SK-N-SH treated with all-trans-retinoic acid at 6 μM for 48 hours (cell line): ENCODE results near the gene CYP27C1.

ENCODE experiments used
- ATAC-seq: fragments of 200-7000 bp; cut with Tn5 transposase; 3 replicates; pipeline ENCODE4 v1.9.1; 2020; ENCODE audit warnings: mild to moderate bottlenecking, moderate library complexity
- ARNTL ChIP-seq: fragments of 450-650 bp; formaldehyde crosslinking; IDR thresholded peaks from 2 replicates; pipeline ENCODE4 v1.5.0; 2020; ENCODE audit warnings: low read depth, mild to moderate bottlenecking, moderate library complexity, borderline replicate concordance
- BACH2 ChIP-seq: fragments of 250-450 bp; sonication (Bioruptor Pico); IDR thresholded peaks from 2 replicates; pipeline ENCODE4 v1.9.0; 2021; ENCODE audit warnings: mild to moderate bottlenecking, borderline replicate concordance
- CREB5 ChIP-seq: fragments of 250-450 bp; sonication (Bioruptor Pico); IDR thresholded peaks from 2 replicates; pipeline ENCODE4 v1.5.1; 2020; ENCODE audit warnings: low read depth, mild to moderate bottlenecking, moderate library complexity
- CSDC2 ChIP-seq: fragments of 250-450 bp; sonication (Bioruptor Pico); IDR thresholded peaks from 2 replicates; pipeline ENCODE4 v1.5.0; 2020; ENCODE audit warnings: mild to moderate bottlenecking, moderate library complexity
- CSRNP3 ChIP-seq: fragments of 250-450 bp; sonication (Bioruptor Pico); IDR thresholded peaks from 2 replicates; pipeline ENCODE4 v1.5.1; 2021; ENCODE audit warnings: mild to moderate bottlenecking, moderate library complexity
- ESRRG ChIP-seq: fragments of 250-450 bp; sonication (Bioruptor Pico); IDR thresholded peaks from 2 replicates; pipeline ENCODE4 v1.6.1; 2021; ENCODE audit warnings: mild to moderate bottlenecking
- GLIS3 ChIP-seq: fragments of 250-450 bp; sonication (Bioruptor Pico); IDR thresholded peaks from 2 replicates; pipeline ENCODE4 v1.5.0; 2020; ENCODE audit warnings: mild to moderate bottlenecking, moderate library complexity
- ISL1 ChIP-seq: fragments of 250-450 bp; sonication (Bioruptor Pico); IDR thresholded peaks from 2 replicates; pipeline ENCODE4 v2.1.2; 2022; ENCODE audit warnings: mild to moderate bottlenecking, moderate library complexity
- OSR1 ChIP-seq: fragments of 250-450 bp; sonication (Bioruptor Pico); IDR thresholded peaks from 2 replicates; pipeline ENCODE4 v1.8.0; 2022; ENCODE audit warnings: moderate library complexity, mild to moderate bottlenecking, inconsistent platforms
- PATZ1 ChIP-seq: fragments of 250-450 bp; sonication (Bioruptor Pico); IDR thresholded peaks from 2 replicates; pipeline ENCODE4 v1.8.0; 2020; ENCODE audit warnings: mild to moderate bottlenecking, moderate library complexity, borderline replicate concordance
- PPARA ChIP-seq: fragments of 250-450 bp; sonication (Bioruptor Pico); IDR thresholded peaks from 2 replicates; pipeline ENCODE4 v1.5.0; 2020; ENCODE audit warnings: mild to moderate bottlenecking, borderline replicate concordance
- RARB ChIP-seq: fragments of 250-450 bp; sonication (Bioruptor Pico); IDR thresholded peaks from 2 replicates; pipeline ENCODE4 v1.8.0; 2021; ENCODE audit warnings: mild to moderate bottlenecking, moderate library complexity
- SNAI2 ChIP-seq: fragments of 250-450 bp; sonication (Bioruptor Pico); IDR thresholded peaks from 2 replicates; pipeline ENCODE4 v1.5.0; 2020; ENCODE audit warnings: mild to moderate bottlenecking, moderate library complexity
- TCF4 ChIP-seq: fragments of 250-450 bp; sonication (Bioruptor Pico); IDR thresholded peaks from 2 replicates; pipeline ENCODE4 v1.8.0; 2021; ENCODE audit warnings: mild to moderate bottlenecking, moderate library complexity, borderline replicate concordance
- TOX ChIP-seq: fragments of 250-450 bp; sonication (Bioruptor Pico); IDR thresholded peaks from 2 replicates; pipeline ENCODE4 v1.8.0; 2021; ENCODE audit warnings: mild to moderate bottlenecking, moderate library complexity, borderline replicate concordance
- TSHZ2 ChIP-seq: fragments of 250-450 bp; sonication (Bioruptor Pico); IDR thresholded peaks from 2 replicates; pipeline ENCODE4 v1.5.0; 2020; ENCODE audit warnings: mild to moderate bottlenecking, moderate library complexity
- ZNF70 ChIP-seq: fragments of 450-650 bp; formaldehyde crosslinking; IDR thresholded peaks from 2 replicates; pipeline ENCODE4 v1.5.0; 2020; ENCODE audit warnings: mild to moderate bottlenecking, moderate library complexity
- ZNF8 ChIP-seq: fragments of 450-650 bp; formaldehyde crosslinking; IDR thresholded peaks from 2 replicates; pipeline ENCODE4 v1.5.0; 2020; ENCODE audit warnings: mild to moderate bottlenecking, moderate library complexity
- TF ChIP-seq, protein P1 (sequence below): fragments of 250-450 bp; sonication (Bioruptor Pico); IDR thresholded peaks from 2 replicates; pipeline ENCODE4 v1.8.0; 2021; ENCODE audit warnings: low read depth, mild to moderate bottlenecking, moderate library complexity, borderline replicate concordance

CYP27C1 gene

DNA sequence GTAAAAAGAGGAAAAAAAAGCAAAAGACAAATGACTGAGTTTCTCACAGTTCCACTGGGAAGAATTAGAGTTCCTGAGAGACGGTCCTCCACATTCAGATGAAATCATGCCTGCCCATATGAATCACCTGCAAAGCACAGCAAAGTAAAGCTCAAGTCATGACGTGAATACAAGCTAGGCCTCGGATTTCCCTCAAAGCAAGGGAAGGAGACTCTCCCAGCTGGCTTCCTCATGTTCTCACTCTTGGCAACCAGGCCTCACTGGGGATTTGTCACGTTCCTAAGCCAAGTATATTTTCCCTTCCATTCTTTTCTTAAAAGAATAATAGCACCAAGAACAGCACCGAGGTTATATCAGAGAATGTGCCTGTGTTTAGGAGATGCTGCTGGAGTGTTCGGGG, 47.0 kb downstream of the CYP27C1 start (continued):
- TF ChIP-seq ZNF8 (CRISPR knock-in tag), result no peak
- TF ChIP-seq GLIS3 (CRISPR knock-in tag), result no peak
- no peak for TF ChIP-seq ISL1
- TF ChIP-seq ZNF70 (CRISPR knock-in tag), result no peak

DNA sequence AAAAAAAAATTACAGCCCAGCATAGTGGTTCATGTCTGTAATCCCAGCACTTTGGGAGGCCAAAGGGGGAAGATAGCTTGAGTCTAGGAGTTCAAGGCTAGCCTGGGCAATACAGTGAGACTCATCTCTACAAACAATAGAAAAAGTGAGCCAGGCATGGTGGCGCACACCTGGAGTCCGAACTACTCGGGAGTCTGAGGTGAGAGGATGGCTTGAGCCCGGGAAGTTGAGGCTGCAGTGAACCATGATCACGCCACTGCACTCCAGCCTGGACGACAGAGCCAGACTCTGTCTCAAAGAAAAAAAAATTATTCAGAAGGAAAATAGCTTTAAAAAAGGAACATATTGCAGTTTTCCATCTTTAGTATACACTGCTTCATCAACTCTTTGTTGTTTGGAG, 47.8 kb downstream of the CYP27C1 start:
- no peak for TF ChIP-seq TSHZ2
- TF ChIP-seq, all 23 proteins: peak for 0
- no peak for ATAC-seq

GRCh38 chr2:127170452-127171197, 49.5 kb downstream of the CYP27C1 start:
- no peak for TF ChIP-seq ISL1
- TF ChIP-seq RARB (CRISPR knock-in tag), result no peak
- no peak for TF ChIP-seq CSRNP3 (CRISPR knock-in tag)
- no peak for TF ChIP-seq OSR1 (CRISPR knock-in tag)
- TF ChIP-seq, protein P1, sequence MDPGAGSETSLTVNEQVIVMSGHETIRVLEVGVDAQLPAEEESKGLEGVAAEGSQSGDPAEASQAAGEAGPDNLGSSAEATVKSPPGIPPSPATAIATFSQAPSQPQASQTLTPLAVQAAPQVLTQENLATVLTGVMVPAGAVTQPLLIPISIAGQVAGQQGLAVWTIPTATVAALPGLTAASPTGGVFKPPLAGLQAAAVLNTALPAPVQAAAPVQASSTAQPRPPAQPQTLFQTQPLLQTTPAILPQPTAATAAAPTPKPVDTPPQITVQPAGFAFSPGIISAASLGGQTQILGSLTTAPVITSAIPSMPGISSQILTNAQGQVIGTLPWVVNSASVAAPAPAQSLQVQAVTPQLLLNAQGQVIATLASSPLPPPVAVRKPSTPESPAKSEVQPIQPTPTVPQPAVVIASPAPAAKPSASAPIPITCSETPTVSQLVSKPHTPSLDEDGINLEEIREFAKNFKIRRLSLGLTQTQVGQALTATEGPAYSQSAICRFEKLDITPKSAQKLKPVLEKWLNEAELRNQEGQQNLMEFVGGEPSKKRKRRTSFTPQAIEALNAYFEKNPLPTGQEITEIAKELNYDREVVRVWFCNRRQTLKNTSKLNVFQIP (CRISPR knock-in tag), result no peak
- TF ChIP-seq SNAI2 (CRISPR knock-in tag), result no peak
- ATAC-seq, result no peak

GRCh38 chr2:127170021-127170420, 50.1 kb downstream of the CYP27C1 start:
- no peak for ATAC-seq
- TF ChIP-seq ZNF8 (CRISPR knock-in tag), result no peak
- no peak for TF ChIP-seq GLIS3 (CRISPR knock-in tag)
- TF ChIP-seq BACH2 (CRISPR knock-in tag), result no peak
- TF ChIP-seq CSDC2 (CRISPR knock-in tag), result no peak

DNA sequence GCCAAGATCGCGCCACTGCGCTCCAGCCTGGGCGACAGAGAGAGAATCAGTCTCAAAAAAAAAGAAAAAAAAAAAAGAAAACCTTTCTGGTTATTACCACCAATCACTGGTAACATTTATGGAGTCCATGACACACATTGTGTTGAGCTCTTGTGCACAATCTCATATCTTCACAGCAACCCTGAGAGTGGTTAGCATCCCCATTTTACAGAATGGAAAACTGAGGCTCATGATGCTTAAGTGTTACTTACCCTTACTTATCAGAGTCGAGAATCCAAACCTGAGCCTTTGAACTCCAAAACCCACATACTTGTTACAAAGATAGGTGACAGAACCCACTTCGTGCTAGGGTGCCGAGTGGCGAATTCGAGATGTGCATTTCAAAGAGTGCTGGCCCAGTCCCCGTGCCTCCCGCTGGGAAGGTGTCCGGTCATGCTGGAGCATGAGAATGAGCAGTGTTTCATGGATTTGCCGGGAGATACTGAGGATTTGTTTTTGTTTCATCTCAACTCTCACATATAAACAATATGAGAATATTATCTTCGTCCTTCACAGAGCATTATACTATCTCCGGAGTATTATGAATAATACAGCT, 50.9 kb downstream of the CYP27C1 start:
- TF ChIP-seq GLIS3 (CRISPR knock-in tag) (no peak), CREB5 (CRISPR knock-in tag) (no peak), BACH2 (CRISPR knock-in tag) (no peak), TOX (CRISPR knock-in tag) (no peak), SNAI2 (CRISPR knock-in tag) (no peak), PPARA (CRISPR knock-in tag) (no peak), OSR1 (CRISPR knock-in tag) (no peak), ARNTL (CRISPR knock-in tag) (no peak), ESRRG (CRISPR knock-in tag) (no peak), TCF4 (CRISPR knock-in tag) (no peak), PATZ1 (CRISPR knock-in tag) (no peak)
- TF ChIP-seq, protein P1 (CRISPR knock-in tag), result no peak
- ATAC-seq, result no peak
